Endothelial cell of umbilical vein (primary cell): ENCODE measurements around the gene SRGAP3. TPM values are rescaled to one million over a fixed set of nuclear protein-coding genes. Genes with fewer than 3 reads are reported as not detected.

Experiments used
- BruUV-seq: library from RNA; stranded (reverse); fragments of 400-500 nt; replicated peaks from 2 replicates; lab custom pipeline; 2021; lab: Mats Ljungman, UMichigan
- CTCF ChIA-PET: fragments of 300-600, 350-600 bp; sonication (Branson Sonifier 250); formaldehyde crosslinking; loops from one replicate; lab custom pipeline; 2021; ENCODE audit warnings: antibody characterized with exemption, inconsistent platforms; lab: Charles Lee
- POLR2A ChIA-PET: fragments of 300-600, 350-600 bp; sonication (Branson Sonifier 250); formaldehyde crosslinking; loops from one replicate; lab custom pipeline; 2021; ENCODE audit warnings: antibody characterized with exemption, inconsistent platforms; lab: Charles Lee
- DNase-seq: peaks from one replicate; pipeline ENCODE4 v3.0.0-alpha.2; 2011; ENCODE audit warnings: low read depth, low spot score
- FAIRE-seq: peaks from 2 replicates; lab custom pipeline; 2011; peaks lifted over from hg19 to GRCh38; lab: Jason Lieb, UNC
- H2AFZ ChIP-seq: 2 replicates; pipeline ENCODE4 v1.6.0; 2012; ENCODE audit warnings: low read depth, low read length, control low read depth, inconsistent platforms
- H3K27ac ChIP-seq: 2 replicates; pipeline ENCODE4 v1.5.1; 2011; ENCODE audit warnings: low read depth, mild to moderate bottlenecking, control low read depth, low read length, moderate library complexity; ENCODE audit not compliant: insufficient read depth
- H3K27me3 ChIP-seq, 2 experiments: 2 replicates each; pipeline versions ENCODE4 v1.6.0 to v1.6.1; 2011; ENCODE audit warnings: low read length in 2 of 2, mixed read lengths in 1 of 2; ENCODE audit not compliant: control insufficient read depth in 2 of 2, insufficient read depth in 2 of 2
- H3K36me3 ChIP-seq, 2 experiments: 2 replicates in 1 of 2; 3 replicates in 1 of 2; pipeline ENCODE4 v1.5.1; 2011; ENCODE audit warnings: low read length in 2 of 2, mild to moderate bottlenecking in 1 of 2, moderate library complexity in 1 of 2; ENCODE audit not compliant: control insufficient read depth in 2 of 2, insufficient read depth in 2 of 2; ENCODE audit errors: extremely low read depth in 1 of 2
- H3K4me1 ChIP-seq: 3 replicates; pipeline ENCODE4 v1.5.1; 2011; ENCODE audit warnings: mild to moderate bottlenecking, low read length; ENCODE audit not compliant: control insufficient read depth, insufficient read depth; ENCODE audit errors: extremely low read depth
- H3K4me2 ChIP-seq: 2 replicates; pipeline ENCODE4 v1.6.1; 2011; ENCODE audit warnings: low read length, control low read depth, mixed read lengths; ENCODE audit not compliant: insufficient read depth
- H3K4me3 ChIP-seq, 3 experiments: fragments of 200-600 bp in 1 of 3; sonication (generic), shearing (Covaris generic) in 1 of 3; replicated peaks in 1 of 3; 2 replicates each; pipeline ENCODE4 v1.5.1; 2011 to 2016; ENCODE audit warnings: control low read depth in 3 of 3, low read length in 3 of 3, mild to moderate bottlenecking in 2 of 3, inconsistent platforms in 1 of 3, low read depth in 1 of 3, moderate library complexity in 1 of 3; ENCODE audit not compliant: insufficient read depth in 1 of 3
- H3K79me2 ChIP-seq: 2 replicates; pipeline ENCODE4 v1.6.0; 2012; ENCODE audit warnings: low read length, inconsistent platforms; ENCODE audit not compliant: control insufficient read depth, insufficient read depth
- H3K9ac ChIP-seq: replicated peaks from 2 replicates; pipeline ENCODE3; 2011; ENCODE audit warnings: low read length, control low read depth; ENCODE audit not compliant: insufficient read depth; ENCODE audit errors: extremely low read depth
- H3K9me1 ChIP-seq: replicated peaks from 3 replicates; pipeline ENCODE4 v1.6.0; 2011; ENCODE audit warnings: mild to moderate bottlenecking, low read length; ENCODE audit not compliant: control insufficient read depth, insufficient read depth; ENCODE audit errors: extremely low read depth
- H3K9me3 ChIP-seq: replicated peaks from 2 replicates; pipeline ENCODE4 v1.5.1; 2012; ENCODE audit warnings: low read length, inconsistent platforms; ENCODE audit not compliant: control insufficient read depth, insufficient read depth
- H4K20me1 ChIP-seq: replicated peaks from 2 replicates; pipeline ENCODE3; 2011; ENCODE audit warnings: mild to moderate bottlenecking, low read length; ENCODE audit not compliant: control insufficient read depth, insufficient read depth; ENCODE audit errors: extremely low read depth
- EZH2 ChIP-seq: IDR thresholded peaks from 2 replicates; pipeline ENCODE4 v1.6.1; 2012; ENCODE audit warnings: borderline replicate concordance, low read depth, mild to moderate bottlenecking, moderate library complexity, low read length, inconsistent platforms; ENCODE audit not compliant: severe bottlenecking
- FOS ChIP-seq: IDR thresholded peaks from 2 replicates; pipeline ENCODE4 v1.6.1; 2011; ENCODE audit warnings: mild to moderate bottlenecking, low read length, moderate library complexity, borderline replicate concordance; ENCODE audit not compliant: insufficient read depth
- GATA2 ChIP-seq: IDR thresholded peaks from 2 replicates; pipeline ENCODE4 v1.7.0; 2011; ENCODE audit warnings: low read depth, mild to moderate bottlenecking, moderate library complexity, mixed read lengths, low read length; ENCODE audit not compliant: insufficient read length, insufficient read depth
- JUN ChIP-seq: IDR thresholded peaks from 2 replicates; pipeline ENCODE4 v1.6.1; 2011; ENCODE audit warnings: borderline replicate concordance, low read depth; ENCODE audit not compliant: insufficient read length, insufficient read depth
- MYC ChIP-seq: IDR thresholded peaks from one replicate; pipeline ENCODE4 v1.6.1; 2011; ENCODE audit warnings: mild to moderate bottlenecking, low read depth, low read length
- POLR2A ChIP-seq: IDR thresholded peaks from 2 replicates; pipeline ENCODE4 v1.6.1; 2012; ENCODE audit warnings: low read depth, mild to moderate bottlenecking, control low read depth, low read length
- POLR2AphosphoS5 ChIP-seq: IDR thresholded peaks from 2 replicates; pipeline ENCODE4 v1.6.1; 2012; ENCODE audit warnings: low read depth, mild to moderate bottlenecking, control low read depth, low read length, moderate library complexity; ENCODE audit not compliant: insufficient read depth
- dilution Hi-C: fragments of 300-500 bp; cut with MboI; formaldehyde crosslinking; loops from one replicate; pipeline ENCODE4 v1.15.0; 2019; ENCODE audit warnings: low sequenced_read_pairs; ENCODE audit not compliant: extremely low pct_ligation_motif_present
- intact Hi-C: fragments of 100-400 bp; cut with micrococcal nuclease; formaldehyde crosslinking; loops from one replicate; pipeline ENCODE4 v1.10.0; 2022
- polyA plus RNA-seq, 4 experiments: library from polyadenylated mRNA; depleted of rRNA in 3 of 4; stranded (reverse) in 3 of 4; unstranded in 1 of 4; fragments of >200 nt; gene quantifications; 2 replicates each; pipeline versions ENCODE4 v1.2.1 to v1.2.3, GENCODE V29; 2011 to 2012; ENCODE audit warnings: missing spikeins in 1 of 4
- total RNA-seq: library from RNA; stranded (reverse); gene quantifications from 2 replicates; pipeline ENCODE4 v1.2.3, GENCODE V29; 2021
- TF ChIP-seq, protein P1 (sequence below): IDR thresholded peaks from 2 replicates; pipeline ENCODE4 v1.6.1; 2011; ENCODE audit not compliant: insufficient read depth, insufficient read length
- TF ChIP-seq, protein P2 (sequence below), 2 donors: IDR thresholded peaks; 1 replicate in 1 of 2; 2 replicates in 1 of 2; pipeline ENCODE4 v1.5.1; 2011; ENCODE audit warnings: low read length in 2 of 2, mild to moderate bottlenecking in 2 of 2, moderate library complexity in 2 of 2, control low read depth in 1 of 2, inconsistent platforms in 1 of 2, low read depth in 1 of 2; ENCODE audit not compliant: insufficient read depth in 1 of 2; ENCODE audit errors: extremely low read depth in 1 of 2

SRGAP3 gene
- total and polyA plus RNA-seq, 2 donors (not counting 3 experiments of a cell fraction or from before 2014, with no cell fraction given), result 0.06 TPM; not detected in 1

DNA sequence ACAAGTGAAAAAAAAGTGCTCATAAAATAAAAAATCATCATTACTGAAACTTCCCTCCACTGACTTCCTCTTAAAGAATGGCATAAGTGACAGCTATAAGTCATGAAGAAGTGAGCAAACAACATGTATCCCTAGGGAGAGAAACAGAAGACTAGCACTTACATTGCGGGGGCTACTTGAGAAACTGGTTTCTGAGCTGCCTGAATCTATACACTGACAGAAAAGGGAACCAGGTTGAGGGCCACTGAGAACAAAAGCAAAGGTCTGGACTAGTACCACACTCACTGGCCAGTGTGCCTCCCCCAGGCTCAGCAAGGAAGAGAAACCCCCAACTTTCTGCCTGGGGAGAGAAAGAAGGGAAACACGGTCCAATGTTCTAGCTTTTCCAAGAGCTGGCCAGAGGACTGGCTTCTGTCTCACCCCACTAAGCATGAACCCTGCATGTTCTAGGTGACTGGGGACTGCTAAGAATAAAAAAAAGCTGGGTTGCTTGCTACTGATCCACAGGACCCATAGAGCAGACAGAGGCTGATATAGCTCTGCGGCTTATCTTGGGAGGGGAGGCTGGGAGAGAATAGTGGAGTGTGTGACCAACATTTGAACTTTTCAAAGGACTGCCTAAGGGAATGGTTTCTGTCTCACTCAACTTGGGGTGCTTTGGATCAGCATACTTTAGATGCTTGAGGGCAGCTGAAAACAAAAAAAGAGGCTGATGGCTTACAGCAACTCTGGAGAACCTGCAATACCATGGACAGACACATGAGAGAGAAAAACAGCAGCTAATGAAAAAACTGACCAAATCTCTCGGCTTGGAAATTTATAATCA is 294.3 kb downstream of the SRGAP3 start:
- POLR2A ChIA-PET, result no interaction called here

More for the DNA sequence above, 294.3 kb downstream of the SRGAP3 start:
- no peak overlapping the region for H3K4me3 ChIP-seq
- intact Hi-C loops, result no loop called here
- no peak overlapping the region for H2AFZ ChIP-seq
- H3K9me1 ChIP-seq, result no peaks in the 10 kb centered on the region
- no peak overlapping the region for H3K9ac ChIP-seq
- H3K27ac ChIP-seq, result no peak overlapping the region
- H4K20me1 ChIP-seq, result no peaks in the 10 kb centered on the region
- H3K4me2 ChIP-seq, result no peak overlapping the region
- CTCF ChIA-PET, result interaction anchor here (0.7 to 1.8 kb wide), 2 partner anchors 8 to 186 kb away, joined by 4 read pairs; partner anchors contain the start of gene OXTR
- no TSS peak for BruUV-seq
- FAIRE-seq, result no peak
- no peaks in the 10 kb centered on the region for H3K4me1 ChIP-seq
- TF ChIP-seq MYC, result no peak
- TF ChIP-seq, protein P1, sequence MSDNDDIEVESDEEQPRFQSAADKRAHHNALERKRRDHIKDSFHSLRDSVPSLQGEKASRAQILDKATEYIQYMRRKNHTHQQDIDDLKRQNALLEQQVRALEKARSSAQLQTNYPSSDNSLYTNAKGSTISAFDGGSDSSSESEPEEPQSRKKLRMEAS, result no peak
- TF ChIP-seq POLR2A, result no peak
- TF ChIP-seq JUN, result no peak
- TF ChIP-seq GATA2, result no peak
- TF ChIP-seq, protein P2, sequence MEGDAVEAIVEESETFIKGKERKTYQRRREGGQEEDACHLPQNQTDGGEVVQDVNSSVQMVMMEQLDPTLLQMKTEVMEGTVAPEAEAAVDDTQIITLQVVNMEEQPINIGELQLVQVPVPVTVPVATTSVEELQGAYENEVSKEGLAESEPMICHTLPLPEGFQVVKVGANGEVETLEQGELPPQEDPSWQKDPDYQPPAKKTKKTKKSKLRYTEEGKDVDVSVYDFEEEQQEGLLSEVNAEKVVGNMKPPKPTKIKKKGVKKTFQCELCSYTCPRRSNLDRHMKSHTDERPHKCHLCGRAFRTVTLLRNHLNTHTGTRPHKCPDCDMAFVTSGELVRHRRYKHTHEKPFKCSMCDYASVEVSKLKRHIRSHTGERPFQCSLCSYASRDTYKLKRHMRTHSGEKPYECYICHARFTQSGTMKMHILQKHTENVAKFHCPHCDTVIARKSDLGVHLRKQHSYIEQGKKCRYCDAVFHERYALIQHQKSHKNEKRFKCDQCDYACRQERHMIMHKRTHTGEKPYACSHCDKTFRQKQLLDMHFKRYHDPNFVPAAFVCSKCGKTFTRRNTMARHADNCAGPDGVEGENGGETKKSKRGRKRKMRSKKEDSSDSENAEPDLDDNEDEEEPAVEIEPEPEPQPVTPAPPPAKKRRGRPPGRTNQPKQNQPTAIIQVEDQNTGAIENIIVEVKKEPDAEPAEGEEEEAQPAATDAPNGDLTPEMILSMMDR (IDR thresholded peaks at IDR 0.05; ENCODE audit: extremely low read depth in 1 of 2, insufficient read depth in 1 of 2, low read depth in 1 of 2, low read length in 2 of 2), result no peak
- TF ChIP-seq POLR2AphosphoS5, result no peak
- TF ChIP-seq EZH2, result no peak
- TF ChIP-seq FOS, result no peak
- no peak for DNase-seq
- H3K9me3 ChIP-seq, result no peaks in the 10 kb centered on the region
- dilution Hi-C loops, result no loop called here
- peaks cover 71% of the 10 kb centered on the region for H3K79me2 ChIP-seq
- H3K36me3 ChIP-seq, result no peaks in the 10 kb centered on the region
- no peaks in the 10 kb centered on the region for H3K27me3 ChIP-seq
